ENCODE measurements around the gene AMIGO3.
A peak's percentile ranks its signal among the peaks of the same experiment; 100 is the strongest.

The AMIGO3 gene

DNA sequence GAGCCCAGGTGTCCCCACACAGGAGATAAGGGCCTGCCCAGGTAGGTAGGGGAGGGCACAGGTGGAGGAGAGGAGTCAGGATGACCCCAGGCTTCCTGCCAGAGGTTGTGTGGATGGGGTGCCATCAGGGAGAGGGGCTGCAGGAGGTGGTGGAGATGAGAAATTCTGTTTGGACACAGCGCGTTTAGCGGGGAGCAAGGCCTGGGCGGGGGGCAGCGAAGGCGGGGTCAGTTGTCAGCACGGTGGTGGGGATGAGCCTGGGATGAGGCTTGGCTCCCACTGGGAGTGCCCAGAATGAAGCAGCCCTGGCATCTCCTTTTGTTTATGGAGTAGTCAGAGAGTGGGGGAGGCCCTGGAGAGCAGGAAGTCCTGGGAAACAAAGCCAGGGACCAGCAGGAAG, 15.5 kb downstream of the AMIGO3 start:
- no peak for DNase-seq (ENCODE audit: low read depth)
- TF ChIP-seq, protein P1, sequence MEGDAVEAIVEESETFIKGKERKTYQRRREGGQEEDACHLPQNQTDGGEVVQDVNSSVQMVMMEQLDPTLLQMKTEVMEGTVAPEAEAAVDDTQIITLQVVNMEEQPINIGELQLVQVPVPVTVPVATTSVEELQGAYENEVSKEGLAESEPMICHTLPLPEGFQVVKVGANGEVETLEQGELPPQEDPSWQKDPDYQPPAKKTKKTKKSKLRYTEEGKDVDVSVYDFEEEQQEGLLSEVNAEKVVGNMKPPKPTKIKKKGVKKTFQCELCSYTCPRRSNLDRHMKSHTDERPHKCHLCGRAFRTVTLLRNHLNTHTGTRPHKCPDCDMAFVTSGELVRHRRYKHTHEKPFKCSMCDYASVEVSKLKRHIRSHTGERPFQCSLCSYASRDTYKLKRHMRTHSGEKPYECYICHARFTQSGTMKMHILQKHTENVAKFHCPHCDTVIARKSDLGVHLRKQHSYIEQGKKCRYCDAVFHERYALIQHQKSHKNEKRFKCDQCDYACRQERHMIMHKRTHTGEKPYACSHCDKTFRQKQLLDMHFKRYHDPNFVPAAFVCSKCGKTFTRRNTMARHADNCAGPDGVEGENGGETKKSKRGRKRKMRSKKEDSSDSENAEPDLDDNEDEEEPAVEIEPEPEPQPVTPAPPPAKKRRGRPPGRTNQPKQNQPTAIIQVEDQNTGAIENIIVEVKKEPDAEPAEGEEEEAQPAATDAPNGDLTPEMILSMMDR (IDR thresholded peaks at IDR 0.05; ENCODE audit: low read length, missing control alignments), result no peak

DNA sequence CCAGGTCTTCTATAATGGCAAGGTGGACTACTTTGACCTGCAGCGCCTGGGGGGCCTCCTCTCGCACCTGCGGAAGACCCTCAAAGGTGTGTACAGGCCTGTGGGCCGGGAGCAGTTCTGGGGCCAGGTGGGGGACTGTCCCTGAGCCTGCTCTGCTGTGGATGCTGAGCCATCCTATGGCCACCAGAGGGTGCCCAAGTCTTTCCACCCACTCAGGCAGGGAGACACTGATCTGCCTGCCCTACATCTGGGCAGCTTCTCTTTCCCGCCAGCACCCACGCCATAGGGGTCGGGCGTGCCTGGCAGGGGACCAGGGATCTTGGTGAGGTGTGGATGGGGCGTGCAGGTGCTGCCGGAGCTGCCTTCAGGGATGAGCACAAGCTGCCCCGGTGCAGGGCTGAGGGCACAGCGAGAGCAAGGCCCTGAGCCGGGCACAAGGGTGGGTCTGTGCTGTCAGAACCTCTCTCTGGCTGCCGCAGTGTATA, 16.0 kb downstream of the AMIGO3 start:
- TF ChIP-seq, protein P1 (IDR thresholded peaks at IDR 0.05; ENCODE audit: low read length, missing control alignments), result peak; percentile 91
- peak; percentile 74 for DNase-seq (ENCODE audit: low read depth)
- no peak overlapping the region for H3K4me3 ChIP-seq (replicated peaks; ENCODE audit: low read depth, low read length)

More for the DNA sequence above, 15.5 kb downstream of the AMIGO3 start:
- H3K4me3 ChIP-seq (replicated peaks; ENCODE audit: low read depth, low read length), result no peak overlapping the region

DNA sequence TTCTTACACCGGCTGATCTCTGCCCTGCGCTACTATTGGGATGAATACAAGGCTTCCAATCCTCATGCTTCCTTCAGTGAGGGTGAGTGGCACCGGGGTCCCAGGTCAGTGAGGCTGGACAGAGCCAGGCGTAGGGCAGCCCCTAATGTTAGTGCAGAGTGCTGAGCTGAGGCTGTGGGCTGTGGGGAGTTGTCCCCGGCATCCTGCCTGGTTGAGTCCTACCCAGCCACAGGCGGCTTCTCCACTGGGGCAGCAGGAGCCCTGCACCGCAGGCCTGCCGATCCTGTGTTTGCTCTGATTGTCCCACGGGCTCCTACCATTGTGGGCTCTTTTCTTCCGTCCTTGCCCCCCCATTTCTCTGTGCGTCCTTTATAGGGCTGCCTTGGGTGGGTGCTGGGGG, 16.8 kb downstream of the AMIGO3 start:
- H3K4me3 ChIP-seq (replicated peaks; ENCODE audit: low read depth, low read length), result no peak overlapping the region
- DNase-seq (ENCODE audit: low read depth), result no peak
- TF ChIP-seq, protein P1 (IDR thresholded peaks at IDR 0.05; ENCODE audit: low read length, missing control alignments), result no peak

DNA sequence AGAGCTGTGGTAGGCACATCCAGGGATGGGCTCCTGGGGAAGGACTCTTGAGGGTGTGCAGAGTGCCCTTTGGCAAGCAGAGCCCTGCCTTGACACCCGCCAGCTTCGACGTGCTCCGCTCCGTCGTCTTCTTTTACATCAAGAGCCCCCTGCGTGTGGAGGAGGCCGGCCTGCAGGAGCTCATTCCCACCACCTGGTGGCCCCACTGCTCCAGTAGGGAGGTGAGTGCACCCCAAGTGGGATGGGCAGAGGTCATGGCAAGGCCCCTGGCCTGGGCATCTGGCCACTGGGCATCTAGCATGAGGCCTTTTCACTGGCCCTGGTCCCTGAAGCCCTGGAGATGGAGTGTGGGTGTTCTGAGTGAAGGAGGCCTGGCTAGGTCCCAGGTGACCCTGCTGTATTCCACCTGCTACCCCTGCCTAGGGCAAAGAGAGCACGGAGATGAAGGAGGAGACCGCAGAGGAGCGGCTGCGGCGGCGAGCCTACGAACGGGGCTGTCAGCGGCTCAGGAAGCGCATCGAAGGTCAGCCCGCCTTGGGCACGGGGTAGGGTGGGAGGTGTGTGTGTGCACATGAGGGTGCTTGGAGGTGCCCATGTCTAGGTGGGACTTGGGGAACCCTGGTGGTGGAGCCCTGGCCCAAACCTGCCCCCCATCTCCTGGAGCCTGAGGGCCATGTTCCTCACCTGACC, 18.0 kb downstream of the AMIGO3 start:
- no peak overlapping the region for H3K4me3 ChIP-seq (replicated peaks; ENCODE audit: low read depth, low read length)
- TF ChIP-seq, protein P1 (IDR thresholded peaks at IDR 0.05; ENCODE audit: low read length, missing control alignments), result peak; percentile 56
- no peak for DNase-seq (ENCODE audit: low read depth)

DNA sequence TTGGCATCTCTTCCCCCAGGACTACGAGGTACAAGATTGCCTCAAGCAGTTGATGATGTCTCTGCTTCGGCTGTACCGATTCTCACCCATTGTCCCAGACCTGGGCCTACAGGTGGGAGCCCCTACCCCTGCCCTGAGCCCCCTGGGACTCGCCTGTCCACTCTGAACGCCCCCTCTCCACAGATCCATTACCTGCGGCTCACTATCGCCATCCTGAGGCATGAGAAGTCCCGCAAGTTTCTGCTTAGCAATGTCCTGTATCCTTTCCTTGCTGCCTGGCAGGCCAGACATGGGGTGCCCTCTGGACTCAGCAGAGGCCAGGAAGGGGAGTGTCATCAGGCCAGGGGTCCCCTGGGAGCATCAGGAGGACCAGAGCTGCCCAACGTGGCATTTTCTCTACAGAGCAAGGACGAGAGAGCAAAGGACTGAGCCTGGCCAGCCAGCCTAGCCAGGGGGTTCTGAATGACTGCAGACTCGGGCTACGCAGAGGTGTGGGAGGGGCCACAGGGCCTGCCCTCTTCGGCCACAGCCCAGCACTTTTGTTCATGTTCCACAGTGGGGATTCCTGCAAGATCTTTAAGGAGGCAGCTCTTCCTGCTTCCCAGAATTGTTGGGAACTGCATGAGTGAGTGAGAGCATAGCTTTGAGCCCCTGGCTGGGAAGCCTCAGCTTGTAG, 18.9 kb downstream of the AMIGO3 start:
- H3K4me3 ChIP-seq (replicated peaks; ENCODE audit: low read depth, low read length), result no peak overlapping the region
- no peak for DNase-seq (ENCODE audit: low read depth)
- TF ChIP-seq, protein P1 (IDR thresholded peaks at IDR 0.05; ENCODE audit: low read length, missing control alignments), result no peak

DNA sequence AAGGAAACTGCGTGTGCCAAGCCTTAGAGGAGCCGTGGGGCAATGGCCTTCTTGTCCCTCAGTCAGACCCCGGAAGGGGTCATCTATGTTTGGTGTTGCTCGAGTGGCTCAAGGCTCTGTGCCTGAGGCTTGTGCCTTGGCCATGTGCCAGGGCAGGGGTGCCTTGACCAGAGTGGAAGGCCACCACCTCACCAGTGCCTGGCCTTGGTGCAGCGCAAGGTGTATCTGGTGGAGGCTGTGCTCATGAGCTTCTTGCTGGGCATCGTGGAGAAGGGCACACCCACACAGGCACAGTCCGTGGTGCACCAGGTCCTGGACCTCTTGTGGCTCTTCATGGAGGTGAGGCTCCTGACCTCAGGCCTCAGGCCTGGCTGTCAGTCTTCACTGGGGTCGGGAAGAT, 19.5 kb downstream of the AMIGO3 start:
- H3K4me3 ChIP-seq (replicated peaks; ENCODE audit: low read depth, low read length), result no peak overlapping the region
- TF ChIP-seq, protein P1 (IDR thresholded peaks at IDR 0.05; ENCODE audit: low read length, missing control alignments), result no peak
- DNase-seq (ENCODE audit: low read depth), result no peak

Data from fibroblast of pulmonary artery (primary cell).